Measurements from ENCODE around the gene MFN2. TPM values are rescaled to one million over a fixed set of nuclear protein-coding genes. Genes with fewer than 3 reads are reported as not detected.
"Not testable (repeated sequence)": the region's sequence is repeated elsewhere in the genome, so short reads cannot be mapped to it uniquely, and the experiment has no call there.

Gene MFN2
- polyA plus RNA-seq, 1 experiment: 43.9 TPM

DNA sequence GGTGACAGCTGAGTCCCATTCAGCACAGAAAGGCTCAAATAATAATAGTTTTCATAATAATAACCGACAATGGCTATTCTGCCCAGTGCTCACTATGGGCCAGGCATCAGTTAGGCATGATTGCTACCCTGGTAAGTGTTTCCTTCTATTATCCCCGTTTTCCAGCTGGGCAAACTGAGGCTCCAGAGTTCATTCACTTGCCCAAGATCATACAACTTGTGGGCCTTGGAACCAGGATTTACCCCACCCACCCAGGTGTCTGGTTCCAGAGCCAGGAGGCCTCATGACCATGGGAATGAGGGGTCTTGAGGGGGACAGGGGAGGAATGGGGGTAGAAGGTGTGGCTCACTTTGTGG is 45.2 kb upstream of the MFN2 start:
- ChIA-PET POLR2A (no interaction called here), CTCF (no interaction called here)
- Histone ChIP-seq H3K27me3 (ENCODE audit: control insufficient read depth, insufficient read depth, low read length) (no peaks in the 10 kb centered on the region), H3K27ac (ENCODE audit: low read depth, low read length) (peak overlapping the region; percentile 68), H3K4me3 (ENCODE audit: low read depth, low read length) (peak overlapping the region; percentile 80), H3K9me3 (ENCODE audit: control insufficient read depth, insufficient read depth, low read length) (no peaks in the 10 kb centered on the region; the same call in 1 of the 2 replicates)
- no peak for DNase-seq (ENCODE audit: low read depth, low spot score)
- TF ChIP-seq, protein P1, sequence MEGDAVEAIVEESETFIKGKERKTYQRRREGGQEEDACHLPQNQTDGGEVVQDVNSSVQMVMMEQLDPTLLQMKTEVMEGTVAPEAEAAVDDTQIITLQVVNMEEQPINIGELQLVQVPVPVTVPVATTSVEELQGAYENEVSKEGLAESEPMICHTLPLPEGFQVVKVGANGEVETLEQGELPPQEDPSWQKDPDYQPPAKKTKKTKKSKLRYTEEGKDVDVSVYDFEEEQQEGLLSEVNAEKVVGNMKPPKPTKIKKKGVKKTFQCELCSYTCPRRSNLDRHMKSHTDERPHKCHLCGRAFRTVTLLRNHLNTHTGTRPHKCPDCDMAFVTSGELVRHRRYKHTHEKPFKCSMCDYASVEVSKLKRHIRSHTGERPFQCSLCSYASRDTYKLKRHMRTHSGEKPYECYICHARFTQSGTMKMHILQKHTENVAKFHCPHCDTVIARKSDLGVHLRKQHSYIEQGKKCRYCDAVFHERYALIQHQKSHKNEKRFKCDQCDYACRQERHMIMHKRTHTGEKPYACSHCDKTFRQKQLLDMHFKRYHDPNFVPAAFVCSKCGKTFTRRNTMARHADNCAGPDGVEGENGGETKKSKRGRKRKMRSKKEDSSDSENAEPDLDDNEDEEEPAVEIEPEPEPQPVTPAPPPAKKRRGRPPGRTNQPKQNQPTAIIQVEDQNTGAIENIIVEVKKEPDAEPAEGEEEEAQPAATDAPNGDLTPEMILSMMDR (IDR thresholded peaks at IDR 0.05; ENCODE audit: low read depth, low read length): no peak

DNA sequence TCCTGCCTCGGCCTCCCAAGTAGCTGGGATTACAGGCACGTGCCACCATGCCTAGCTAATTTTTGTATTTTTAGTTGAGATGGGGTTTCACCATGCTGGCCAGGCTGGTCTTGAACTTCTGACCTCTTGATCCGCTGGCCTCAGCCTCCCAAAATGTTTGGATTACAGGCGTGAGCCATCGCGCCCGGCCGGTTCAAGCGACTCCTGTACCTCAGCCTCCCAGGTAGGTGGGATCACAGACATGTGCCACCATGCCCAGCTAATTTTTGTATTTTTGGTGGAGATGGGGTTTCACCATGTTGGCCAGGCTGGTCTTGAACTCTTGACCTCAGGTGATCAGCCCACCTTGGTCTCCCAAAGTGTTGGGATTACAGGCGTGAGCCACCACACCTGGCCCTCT is 44.5 kb upstream of the MFN2 start:
- H3K27ac ChIP-seq (ENCODE audit: low read depth, low read length); H3K9me3 ChIP-seq (ENCODE audit: control insufficient read depth, insufficient read depth, low read length); H3K4me3 ChIP-seq (ENCODE audit: low read depth, low read length); DNase-seq (ENCODE audit: low read depth, low spot score); H3K27me3 ChIP-seq (ENCODE audit: control insufficient read depth, insufficient read depth, low read length); POLR2A ChIA-PET; CTCF ChIA-PET: not testable (repeated sequence)

DNA sequence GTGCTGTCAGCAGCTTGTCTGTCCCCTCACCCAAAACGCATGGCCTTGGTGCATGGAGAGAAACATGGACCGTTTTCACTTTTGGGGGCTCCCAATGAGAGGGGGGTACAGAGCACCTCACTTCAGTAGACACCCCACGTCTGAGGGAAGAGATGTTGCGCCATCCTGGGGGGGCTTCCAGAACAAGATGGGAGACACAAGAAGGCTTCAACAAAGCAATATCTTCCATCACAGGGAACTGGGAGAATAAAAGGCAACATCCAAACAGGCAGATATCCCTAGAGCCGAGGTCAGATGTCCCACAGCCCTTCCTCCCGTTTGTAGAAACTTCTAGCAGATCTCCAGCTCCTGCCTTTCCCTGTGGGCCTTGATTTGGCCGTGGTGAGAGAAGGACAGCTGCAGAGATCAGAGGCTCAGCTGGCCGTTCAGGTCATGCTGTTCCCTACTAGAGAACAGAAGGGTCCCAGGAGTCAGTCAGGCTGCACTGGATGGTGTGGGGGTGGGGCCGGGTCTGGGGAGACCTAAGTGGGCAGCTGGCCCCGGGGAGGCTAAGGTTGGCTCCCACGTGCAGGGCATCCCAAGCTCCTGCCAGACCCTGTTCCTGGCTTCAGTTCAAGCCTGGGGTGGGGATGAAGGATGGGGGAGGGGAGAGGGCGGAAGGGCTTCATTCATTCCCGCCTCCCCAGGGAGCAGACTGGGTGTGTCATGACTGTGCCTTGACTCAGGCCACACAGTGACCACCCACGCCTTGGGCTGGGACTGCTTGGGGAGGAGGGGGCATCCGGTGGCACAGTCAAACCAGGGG is 41.3 kb upstream of the MFN2 start:
- no peaks in the 10 kb centered on the region for H3K27me3 ChIP-seq (ENCODE audit: control insufficient read depth, insufficient read depth, low read length)
- CTCF ChIA-PET: interaction anchor here (1.6 kb wide), 1 partner anchor 140 kb away, joined by 3 read pairs; no protein-coding TSS in a partner anchor
- H3K27ac ChIP-seq (ENCODE audit: low read depth, low read length): peak overlapping the region; percentile 21
- TF ChIP-seq, protein P1 (IDR thresholded peaks at IDR 0.05; ENCODE audit: low read depth, low read length): no peak
- POLR2A ChIA-PET: interaction anchor here (0.6 to 1.3 kb wide), 3 partner anchors 29 to 56 kb away, joined by 3 to 8 read pairs (median 3); no protein-coding TSS in a partner anchor
- no peak for DNase-seq (ENCODE audit: low read depth, low spot score)
- no peaks in the 10 kb centered on the region for H3K9me3 ChIP-seq (ENCODE audit: control insufficient read depth, insufficient read depth, low read length)
- 0 out of 2 replicates have a peak overlapping the region, but pooled peaks have one; percentile 4 for H3K4me3 ChIP-seq (ENCODE audit: low read depth, low read length)

DNA sequence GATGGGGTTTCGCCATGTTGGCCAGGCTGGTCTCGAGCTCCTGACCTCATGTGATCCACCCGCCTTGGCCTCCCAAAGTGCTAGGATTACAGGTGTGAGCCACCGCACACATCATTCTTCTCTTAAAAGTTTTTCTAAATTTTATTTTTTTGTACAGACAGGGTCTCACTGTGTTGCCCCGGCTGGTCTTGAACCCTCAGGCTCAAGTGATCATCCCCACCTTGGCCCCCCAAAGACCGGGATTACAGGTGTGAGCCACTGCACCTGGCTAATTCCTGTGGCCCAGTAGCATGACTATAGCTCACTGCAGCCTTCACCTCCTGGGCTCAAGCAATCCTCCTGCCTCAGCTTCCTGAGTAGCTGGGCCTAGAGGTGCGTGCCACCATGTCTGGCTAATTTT is 40.5 kb upstream of the MFN2 start:
- H3K27me3 ChIP-seq (ENCODE audit: control insufficient read depth, insufficient read depth, low read length); CTCF ChIA-PET; H3K27ac ChIP-seq (ENCODE audit: low read depth, low read length); DNase-seq (ENCODE audit: low read depth, low spot score); H3K4me3 ChIP-seq (ENCODE audit: low read depth, low read length); H3K9me3 ChIP-seq (ENCODE audit: control insufficient read depth, insufficient read depth, low read length): not testable (repeated sequence)
- POLR2A ChIA-PET: interaction anchor here (0.7 to 1.2 kb wide), 2 partner anchors 30 to 45 kb away, joined by 3 to 8 read pairs; no protein-coding TSS in a partner anchor

DNA sequence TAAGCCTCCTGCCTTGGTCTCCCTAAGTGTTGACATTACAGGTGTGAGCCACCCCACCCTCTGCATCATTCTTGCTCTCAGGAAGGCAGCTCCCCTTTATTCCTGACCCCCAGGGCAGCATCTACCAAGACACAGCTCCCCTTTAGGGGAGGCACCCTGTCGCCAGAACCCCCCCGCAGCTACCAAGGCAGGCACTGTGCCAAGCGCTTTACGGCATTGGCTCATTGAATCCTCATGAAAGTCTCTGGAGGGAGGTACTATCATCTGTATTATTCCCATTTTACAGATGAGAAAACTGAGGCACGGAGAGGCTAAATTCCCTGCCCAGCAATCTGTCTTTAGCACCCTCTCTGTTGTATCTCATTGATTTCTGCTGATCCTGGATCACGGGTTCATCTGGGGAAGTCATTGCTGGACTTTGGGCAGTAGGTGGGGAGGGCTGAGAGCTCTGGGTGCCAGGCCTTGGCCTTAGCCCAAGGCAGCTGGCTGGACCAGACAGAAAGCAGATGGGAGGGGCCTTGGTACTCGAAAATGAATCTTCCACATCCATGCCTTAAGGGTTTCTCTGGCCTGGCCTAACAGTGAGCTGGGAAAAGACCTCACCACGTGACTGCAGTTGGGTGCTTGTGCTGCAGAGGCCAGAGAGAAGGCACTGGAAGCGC is 39.9 kb upstream of the MFN2 start:
- H3K27ac ChIP-seq (ENCODE audit: low read depth, low read length): no peak overlapping the region
- H3K9me3 ChIP-seq (ENCODE audit: control insufficient read depth, insufficient read depth, low read length): no peaks in the 10 kb centered on the region
- TF ChIP-seq, protein P1 (IDR thresholded peaks at IDR 0.05; ENCODE audit: low read depth, low read length): no peak
- H3K27me3 ChIP-seq (ENCODE audit: control insufficient read depth, insufficient read depth, low read length): no peaks in the 10 kb centered on the region
- no peak for DNase-seq (ENCODE audit: low read depth, low spot score)
- ChIA-PET POLR2A (interaction anchor here (0.9 kb wide), 1 partner anchor 32 kb away, joined by 4 read pairs; no protein-coding TSS in a partner anchor), CTCF (interaction anchor here (0.6 kb wide), 1 partner anchor 699 kb away, joined by 3 read pairs; no protein-coding TSS in a partner anchor)
- no peak overlapping the region for H3K4me3 ChIP-seq (ENCODE audit: low read depth, low read length)

DNA sequence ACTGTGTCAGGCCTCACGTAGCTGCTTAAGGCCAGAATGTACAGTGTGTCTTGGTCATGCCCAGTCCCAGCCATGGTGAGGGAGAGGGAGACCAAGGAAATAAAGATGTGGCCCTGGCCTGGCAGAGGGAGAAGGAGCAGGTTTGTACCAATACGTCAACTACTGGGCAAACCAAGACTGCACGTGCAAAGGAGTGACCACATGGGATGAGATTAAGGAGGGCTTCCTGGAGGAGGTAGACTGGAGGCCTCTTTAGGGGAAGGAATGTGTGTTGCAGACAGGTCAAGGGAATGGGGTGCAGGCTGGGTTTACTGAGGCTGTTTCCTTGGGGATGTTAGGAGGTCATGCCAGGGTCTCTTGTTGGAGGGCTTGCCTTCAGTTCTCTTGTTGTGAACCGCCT is 38.0 kb upstream of the MFN2 start:
- Histone ChIP-seq H3K27me3 (ENCODE audit: control insufficient read depth, insufficient read depth, low read length) (no peaks in the 10 kb centered on the region), H3K9me3 (ENCODE audit: control insufficient read depth, insufficient read depth, low read length) (peaks cover 9% of the 10 kb centered on the region; the same call in 1 of the 2 replicates), H3K27ac (ENCODE audit: low read depth, low read length) (no peak overlapping the region), H3K4me3 (ENCODE audit: low read depth, low read length) (no peak overlapping the region)
- ChIA-PET CTCF (no interaction called here), POLR2A (no interaction called here)
- no peak for DNase-seq (ENCODE audit: low read depth, low spot score)
- TF ChIP-seq, protein P1 (IDR thresholded peaks at IDR 0.05; ENCODE audit: low read depth, low read length): no peak

All from AG04450 (cell line).